Peyer's patch (tissue), 4 donors: Measurements from ENCODE around the gene PCDHGC5. TPM values are rescaled to one million over a fixed set of nuclear protein-coding genes. Genes with fewer than 3 reads are reported as not detected.
A peak's percentile ranks its signal among the peaks of the same experiment; 100 is the strongest.

Source experiments
- DNase-seq, 3 donors: peaks; one replicate each; pipeline ENCODE4 v3.0.0-alpha.2; 2017 to 2019
- H3K27ac ChIP-seq, 4 donors: fragments of 200-600 bp; sonication (generic); one replicate each; pipeline ENCODE4 v1.5.1; 2016 to 2019
- H3K27me3 ChIP-seq, 2 donors: fragments of 200-600 bp; sonication (generic); one replicate each; pipeline ENCODE4 v1.5.1; 2019
- H3K36me3 ChIP-seq, 3 donors: fragments of 200-600 bp; sonication (generic); one replicate each; pipeline ENCODE4 v1.5.1; 2016 to 2019
- H3K4me1 ChIP-seq, 4 donors: fragments of 200-600 bp; sonication (generic); one replicate each; pipeline ENCODE4 v1.5.1; 2016 to 2019
- H3K4me3 ChIP-seq, 4 donors: fragments of 200-600 bp; sonication (generic); 1 replicate in 3 of 4; 2 replicates in 1 of 4; pipeline ENCODE4 v1.5.1; 2016 to 2019; ENCODE audit warnings: mild to moderate bottlenecking in 1 of 4
- H3K9me3 ChIP-seq, 4 donors: fragments of 200-600 bp; sonication (generic); one replicate each; pipeline ENCODE4 v1.5.1; 2016 to 2019; ENCODE audit warnings: mild to moderate bottlenecking in 1 of 4
- POLR2A ChIP-seq, 2 donors: fragments of 450-650 bp; IDR thresholded peaks; one replicate each; pipeline ENCODE4 v1.5.1; 2017; ENCODE audit warnings: antibody characterized with exemption in 2 of 2, mild to moderate bottlenecking in 2 of 2, moderate library complexity in 2 of 2
- total RNA-seq, 4 donors: library from RNA; depleted of rRNA; stranded (reverse); fragments of >200 nt; gene quantifications; one replicate each; pipeline ENCODE4 v1.1.0, GENCODE V29; 2016
- TF ChIP-seq, protein P1 (sequence below), 6 experiments: fragments of 450-650 bp in 4 of 6; fragments of 200-600 bp in 2 of 6; sonication (generic) in 1 of 6; IDR thresholded peaks; one replicate each; pipeline ENCODE4 v1.5.1; 2017 to 2019; ENCODE audit warnings: antibody characterized with exemption in 6 of 6, mild to moderate bottlenecking in 3 of 6, moderate library complexity in 1 of 6

PCDHGC5 gene
- total RNA-seq, 4 donors from 2014 or later, result 0.67 to 1.4 (median 0.95) TPM; not detected in 1

DNA sequence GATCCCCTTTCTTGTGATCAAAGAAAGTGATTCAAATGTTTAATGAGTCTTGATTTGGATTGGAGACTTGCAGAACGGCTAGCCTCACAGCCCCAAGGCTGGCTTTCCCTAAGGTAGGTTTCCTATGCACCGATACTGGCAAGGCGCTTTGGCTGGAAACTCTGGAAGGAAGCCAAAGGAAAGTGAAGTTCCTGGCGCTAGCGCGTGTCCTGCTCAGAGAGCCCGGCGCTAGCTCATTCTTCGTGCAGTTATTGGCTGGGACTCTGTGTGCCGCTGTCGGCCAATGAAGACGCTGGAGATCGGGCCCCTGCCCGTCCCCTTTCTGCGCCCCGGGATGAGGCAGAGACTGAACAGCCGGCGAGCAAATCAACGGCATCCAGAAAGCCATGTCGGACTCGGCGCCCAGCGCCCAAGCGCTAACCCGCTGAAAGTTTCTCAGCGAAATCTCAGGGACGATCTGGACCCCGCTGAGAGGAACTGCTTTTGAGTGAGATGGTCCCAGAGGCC lies 13.2 kb upstream of the PCDHGC5 start, which contains the start of gene PCDHGC3:
PCDHGC3 (plus strand) TSS at position 342 of the 507 bp plus-strand sequence; CDS start at position 493, 151 bp downstream.
- Histone ChIP-seq H3K4me3 (peak within 1 kb of the TSS; percentile 47 to 65 (median 54)), H3K27me3 (no peaks in the 10 kb centered on the region), H3K4me1 (peaks cover 0 to 23% (median 5%) of the 10 kb centered on the region in 4 donors), H3K36me3 (no peaks in the 10 kb centered on the region), H3K27ac (peak within 1 kb of the TSS; percentile 56 to 79 (median 70)), H3K9me3 (no peaks in the 10 kb centered on the region)
- peak; percentile 70 to 91 (median 82) for DNase-seq
- TF ChIP-seq, protein P1, sequence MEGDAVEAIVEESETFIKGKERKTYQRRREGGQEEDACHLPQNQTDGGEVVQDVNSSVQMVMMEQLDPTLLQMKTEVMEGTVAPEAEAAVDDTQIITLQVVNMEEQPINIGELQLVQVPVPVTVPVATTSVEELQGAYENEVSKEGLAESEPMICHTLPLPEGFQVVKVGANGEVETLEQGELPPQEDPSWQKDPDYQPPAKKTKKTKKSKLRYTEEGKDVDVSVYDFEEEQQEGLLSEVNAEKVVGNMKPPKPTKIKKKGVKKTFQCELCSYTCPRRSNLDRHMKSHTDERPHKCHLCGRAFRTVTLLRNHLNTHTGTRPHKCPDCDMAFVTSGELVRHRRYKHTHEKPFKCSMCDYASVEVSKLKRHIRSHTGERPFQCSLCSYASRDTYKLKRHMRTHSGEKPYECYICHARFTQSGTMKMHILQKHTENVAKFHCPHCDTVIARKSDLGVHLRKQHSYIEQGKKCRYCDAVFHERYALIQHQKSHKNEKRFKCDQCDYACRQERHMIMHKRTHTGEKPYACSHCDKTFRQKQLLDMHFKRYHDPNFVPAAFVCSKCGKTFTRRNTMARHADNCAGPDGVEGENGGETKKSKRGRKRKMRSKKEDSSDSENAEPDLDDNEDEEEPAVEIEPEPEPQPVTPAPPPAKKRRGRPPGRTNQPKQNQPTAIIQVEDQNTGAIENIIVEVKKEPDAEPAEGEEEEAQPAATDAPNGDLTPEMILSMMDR (IDR thresholded peaks at IDR 0.05), result peak in 5 of 6 experiments; percentile 11 to 39 (median 22)
- peak in 1 of 2 donors; percentile 46 for TF ChIP-seq POLR2A (IDR thresholded peaks at IDR 0.05)

DNA sequence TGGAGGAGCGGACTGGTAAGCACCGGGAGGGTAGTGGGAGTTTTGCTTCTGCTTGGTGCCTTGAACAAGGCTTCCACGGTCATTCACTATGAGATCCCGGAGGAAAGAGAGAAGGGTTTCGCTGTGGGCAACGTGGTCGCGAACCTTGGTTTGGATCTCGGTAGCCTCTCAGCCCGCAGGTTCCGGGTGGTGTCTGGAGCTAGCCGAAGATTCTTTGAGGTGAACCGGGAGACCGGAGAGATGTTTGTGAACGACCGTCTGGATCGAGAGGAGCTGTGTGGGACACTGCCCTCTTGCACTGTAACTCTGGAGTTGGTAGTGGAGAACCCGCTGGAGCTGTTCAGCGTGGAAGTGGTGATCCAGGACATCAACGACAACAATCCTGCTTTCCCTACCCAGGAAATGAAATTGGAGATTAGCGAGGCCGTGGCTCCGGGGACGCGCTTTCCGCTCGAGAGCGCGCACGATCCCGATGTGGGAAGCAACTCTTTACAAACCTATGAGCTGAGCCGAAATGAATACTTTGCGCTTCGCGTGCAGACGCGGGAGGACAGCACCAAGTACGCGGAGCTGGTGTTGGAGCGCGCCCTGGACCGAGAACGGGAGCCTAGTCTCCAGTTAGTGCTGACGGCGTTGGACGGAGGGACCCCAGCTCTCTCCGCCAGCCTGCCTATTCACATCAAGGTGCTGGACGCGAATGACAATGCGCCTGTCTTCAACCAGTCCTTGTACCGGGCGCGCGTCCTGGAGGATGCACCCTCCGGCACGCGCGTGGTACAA lies 12.6 kb upstream of the PCDHGC5 start:
- no peaks in the 10 kb centered on the region for H3K9me3 ChIP-seq
- peak overlapping the region; percentile 47 to 65 (median 54) for H3K4me3 ChIP-seq
- no peaks in the 10 kb centered on the region for H3K36me3 ChIP-seq
- peaks cover 0 to 23% (median 5%) of the 10 kb centered on the region in 4 donors for H3K4me1 ChIP-seq
- DNase-seq, result peak; percentile 18 to 68 (median 61)
- TF ChIP-seq, protein P1 (IDR thresholded peaks at IDR 0.05), result no peak
- no peak for TF ChIP-seq POLR2A (IDR thresholded peaks at IDR 0.05)
- H3K27me3 ChIP-seq, result no peaks in the 10 kb centered on the region
- H3K27ac ChIP-seq, result peak overlapping the region; percentile 56 to 79 (median 70)

DNA sequence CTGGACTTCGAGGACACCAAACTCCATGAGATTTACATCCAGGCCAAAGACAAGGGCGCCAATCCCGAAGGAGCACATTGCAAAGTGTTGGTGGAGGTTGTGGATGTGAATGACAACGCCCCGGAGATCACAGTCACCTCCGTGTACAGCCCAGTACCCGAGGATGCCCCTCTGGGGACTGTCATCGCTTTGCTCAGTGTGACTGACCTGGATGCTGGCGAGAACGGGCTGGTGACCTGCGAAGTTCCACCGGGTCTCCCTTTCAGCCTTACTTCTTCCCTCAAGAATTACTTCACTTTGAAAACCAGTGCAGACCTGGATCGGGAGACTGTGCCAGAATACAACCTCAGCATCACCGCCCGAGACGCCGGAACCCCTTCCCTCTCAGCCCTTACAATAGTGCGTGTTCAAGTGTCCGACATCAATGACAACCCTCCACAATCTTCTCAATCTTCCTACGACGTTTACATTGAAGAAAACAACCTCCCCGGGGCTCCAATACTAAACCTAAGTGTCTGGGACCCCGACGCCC lies 11.8 kb upstream of the PCDHGC5 start:
- peak overlapping the region in 2 of 4 donors; percentile 78 to 79 for H3K27ac ChIP-seq
- no peaks in the 10 kb centered on the region for H3K36me3 ChIP-seq
- H3K9me3 ChIP-seq, result no peaks in the 10 kb centered on the region
- H3K4me1 ChIP-seq, result peaks cover 0 to 23% (median 5%) of the 10 kb centered on the region in 4 donors
- no peak for TF ChIP-seq POLR2A (IDR thresholded peaks at IDR 0.05)
- TF ChIP-seq, protein P1 (IDR thresholded peaks at IDR 0.05), result no peak
- DNase-seq, result peak in 1 of 3 donors; percentile 44
- no peaks in the 10 kb centered on the region for H3K27me3 ChIP-seq
- peak overlapping the region; percentile 47 to 65 (median 54) for H3K4me3 ChIP-seq

DNA sequence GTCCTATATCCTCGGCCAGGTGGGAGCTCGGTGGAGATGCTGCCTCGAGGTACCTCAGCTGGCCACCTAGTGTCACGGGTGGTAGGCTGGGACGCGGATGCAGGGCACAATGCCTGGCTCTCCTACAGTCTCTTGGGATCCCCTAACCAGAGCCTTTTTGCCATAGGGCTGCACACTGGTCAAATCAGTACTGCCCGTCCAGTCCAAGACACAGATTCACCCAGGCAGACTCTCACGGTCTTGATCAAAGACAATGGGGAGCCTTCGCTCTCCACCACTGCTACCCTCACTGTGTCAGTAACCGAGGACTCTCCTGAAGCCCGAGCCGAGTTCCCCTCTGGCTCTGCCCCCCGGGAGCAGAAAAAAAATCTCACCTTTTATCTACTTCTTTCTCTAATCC lies 11.1 kb upstream of the PCDHGC5 start:
- H3K27ac ChIP-seq, result no peak overlapping the region
- no peaks in the 10 kb centered on the region for H3K9me3 ChIP-seq
- peak overlapping the region in 2 of 4 donors; percentile 61 to 65 for H3K4me3 ChIP-seq
- H3K27me3 ChIP-seq, result no peaks in the 10 kb centered on the region
- H3K36me3 ChIP-seq, result no peaks in the 10 kb centered on the region
- DNase-seq, result no peak
- TF ChIP-seq, protein P1 (IDR thresholded peaks at IDR 0.05), result no peak
- H3K4me1 ChIP-seq, result peaks cover 0 to 23% (median 5%) of the 10 kb centered on the region in 4 donors

DNA sequence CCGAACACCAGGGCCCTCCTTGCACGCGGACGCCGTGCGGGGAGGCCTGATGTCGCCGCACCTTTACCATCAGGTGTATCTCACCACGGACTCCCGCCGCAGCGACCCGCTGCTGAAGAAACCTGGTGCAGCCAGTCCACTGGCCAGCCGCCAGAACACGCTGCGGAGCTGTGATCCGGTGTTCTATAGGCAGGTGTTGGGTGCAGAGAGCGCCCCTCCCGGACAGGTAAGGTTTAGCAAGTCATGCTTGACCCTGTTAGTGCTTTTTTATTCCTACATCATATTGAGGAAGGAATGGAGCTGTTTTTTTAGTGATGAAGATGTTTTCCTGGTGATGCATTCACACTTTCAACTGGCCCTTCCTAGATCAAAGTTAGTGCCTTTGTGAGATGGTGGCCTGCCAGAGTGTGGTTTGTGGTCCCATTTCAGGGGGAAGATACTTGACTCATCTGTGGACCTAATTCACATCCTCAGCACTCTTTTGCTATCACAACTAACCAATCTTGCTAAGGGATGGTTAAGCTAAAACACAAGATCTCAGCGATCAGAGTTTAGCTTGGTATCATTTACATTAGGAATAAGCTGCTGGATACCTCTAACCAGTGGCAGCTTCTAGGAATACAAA lies 10.4 kb upstream of the PCDHGC5 start:
- H3K36me3 ChIP-seq, result no peaks in the 10 kb centered on the region
- H3K27ac ChIP-seq, result no peak overlapping the region
- H3K27me3 ChIP-seq, result no peaks in the 10 kb centered on the region
- peaks cover 0 to 23% (median 5%) of the 10 kb centered on the region in 4 donors for H3K4me1 ChIP-seq
- H3K9me3 ChIP-seq, result no peaks in the 10 kb centered on the region
- DNase-seq, result peak in 2 of 3 donors; percentile 69 to 83
- H3K4me3 ChIP-seq, result peak overlapping the region in 1 of 4 donors; percentile 61
- no peak for TF ChIP-seq POLR2A (IDR thresholded peaks at IDR 0.05)
- TF ChIP-seq, protein P1 (IDR thresholded peaks at IDR 0.05), result peak in 3 of 6 experiments; percentile 26 to 53 (median 37)
